ENCODE results near the gene FMN1.

DNA sequence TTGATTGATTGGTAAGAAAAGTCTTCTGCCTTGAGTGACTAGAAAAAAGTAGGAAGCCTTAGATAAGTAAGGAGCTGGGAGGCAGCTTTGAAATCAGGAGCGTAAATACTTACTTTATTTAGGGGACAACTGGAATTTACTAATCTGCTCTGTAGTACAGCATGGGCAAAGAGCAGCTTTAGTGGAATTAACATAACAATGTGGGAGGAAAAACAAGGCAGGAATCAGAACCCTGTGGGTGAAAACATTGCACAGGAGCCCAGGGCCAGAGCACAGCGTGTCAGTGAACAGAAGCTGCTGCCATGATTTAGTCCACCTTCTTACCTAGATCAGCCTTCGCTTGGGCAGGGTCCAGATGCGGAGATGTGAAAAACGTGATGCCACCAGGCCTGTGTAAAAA is 14.6 kb downstream of the FMN1 start:
- TF ChIP-seq, protein P1, sequence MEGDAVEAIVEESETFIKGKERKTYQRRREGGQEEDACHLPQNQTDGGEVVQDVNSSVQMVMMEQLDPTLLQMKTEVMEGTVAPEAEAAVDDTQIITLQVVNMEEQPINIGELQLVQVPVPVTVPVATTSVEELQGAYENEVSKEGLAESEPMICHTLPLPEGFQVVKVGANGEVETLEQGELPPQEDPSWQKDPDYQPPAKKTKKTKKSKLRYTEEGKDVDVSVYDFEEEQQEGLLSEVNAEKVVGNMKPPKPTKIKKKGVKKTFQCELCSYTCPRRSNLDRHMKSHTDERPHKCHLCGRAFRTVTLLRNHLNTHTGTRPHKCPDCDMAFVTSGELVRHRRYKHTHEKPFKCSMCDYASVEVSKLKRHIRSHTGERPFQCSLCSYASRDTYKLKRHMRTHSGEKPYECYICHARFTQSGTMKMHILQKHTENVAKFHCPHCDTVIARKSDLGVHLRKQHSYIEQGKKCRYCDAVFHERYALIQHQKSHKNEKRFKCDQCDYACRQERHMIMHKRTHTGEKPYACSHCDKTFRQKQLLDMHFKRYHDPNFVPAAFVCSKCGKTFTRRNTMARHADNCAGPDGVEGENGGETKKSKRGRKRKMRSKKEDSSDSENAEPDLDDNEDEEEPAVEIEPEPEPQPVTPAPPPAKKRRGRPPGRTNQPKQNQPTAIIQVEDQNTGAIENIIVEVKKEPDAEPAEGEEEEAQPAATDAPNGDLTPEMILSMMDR (IDR thresholded peaks at IDR 0.05): no peak
- TF ChIP-seq POLR2AphosphoS5 (IDR thresholded peaks at IDR 0.05) (no peak), POLR2A (IDR thresholded peaks at IDR 0.05) (no peak)

Measured in transverse colon (tissue), 4 donors.